HEK293 (cell line): ENCODE measurements around the gene ZNF653.

ENCODE experiments used
- CTCF ChIA-PET: fragments of 350-600 bp; formaldehyde crosslinking; extraction: SDS; loops from one replicate; lab custom pipeline; 2021; ENCODE audit warnings: antibody characterized with exemption; lab: Yijun Ruan, JAX
- POLR2A ChIA-PET: fragments of 300-600 bp; formaldehyde crosslinking; extraction: SDS; loops from one replicate; lab custom pipeline; 2020; ENCODE audit warnings: antibody characterized with exemption, inconsistent platforms; lab: Yijun Ruan, JAX
- H3K27ac ChIP-seq: fragments of 200-500 bp; sonication (Bioruptor generic); 2 replicates; pipeline ENCODE4 v1.5.1; 2014; ENCODE audit warnings: low read depth, low read length, control low read depth, inconsistent platforms; ENCODE audit errors: extremely low read depth
- H3K36me3 ChIP-seq, 2 experiments: fragments of 200-500 bp in 1 of 2; sonication (Bioruptor generic) in 1 of 2; 1 replicate in 1 of 2; 2 replicates in 1 of 2; pipeline ENCODE4 v1.5.1; 2014 to 2017; ENCODE audit warnings: inconsistent platforms in 2 of 2, low read length in 2 of 2; ENCODE audit not compliant: control insufficient read depth in 2 of 2, insufficient read depth in 1 of 2
- H3K4me1 ChIP-seq: fragments of 200-500 bp; sonication (Bioruptor generic); 2 replicates; pipeline ENCODE4 v1.5.1; 2014; ENCODE audit warnings: mild to moderate bottlenecking, low read length, inconsistent platforms; ENCODE audit not compliant: control insufficient read depth, insufficient read depth
- H3K4me3 ChIP-seq: 2 replicates; pipeline ENCODE4 v1.5.1; 2011; ENCODE audit warnings: low read depth, mild to moderate bottlenecking, control low read depth, low read length, moderate library complexity
- H3K9me3 ChIP-seq: fragments of 200-500 bp; sonication (Bioruptor generic); 2 replicates; pipeline ENCODE4 v1.5.1; 2014; ENCODE audit warnings: low read depth, low read length, inconsistent platforms; ENCODE audit not compliant: control insufficient read depth, insufficient read depth
- HOXD13 ChIP-seq: sonication (generic); formaldehyde crosslinking; IDR thresholded peaks from 2 replicates; pipeline ENCODE4 v1.8.0; 2022; ENCODE audit warnings: missing genetic modification reagents, borderline replicate concordance
- KLF10 ChIP-seq: fragments of 450-650 bp; IDR thresholded peaks from 2 replicates; pipeline ENCODE4 v1.5.1; 2018; ENCODE audit warnings: missing biosample characterization, mild to moderate bottlenecking, missing genetic modification characterization
- SP2 ChIP-seq: fragments of 450-650 bp; formaldehyde crosslinking; IDR thresholded peaks from 2 replicates; pipeline ENCODE4 v1.5.1; 2016; ENCODE audit warnings: missing biosample characterization, missing genetic modification characterization
- SP3 ChIP-seq: fragments of 450-650 bp; formaldehyde crosslinking; IDR thresholded peaks from 2 replicates; pipeline ENCODE4 v1.5.1; 2016; ENCODE audit warnings: missing biosample characterization, missing genetic modification characterization
- SP7 ChIP-seq: fragments of 450-650 bp; formaldehyde crosslinking; IDR thresholded peaks from 2 replicates; pipeline ENCODE4 v1.5.1; 2016; ENCODE audit warnings: missing biosample characterization, missing genetic modification characterization
- ZNF112 ChIP-seq: fragments of 450-650 bp; formaldehyde crosslinking; IDR thresholded peaks from 2 replicates; pipeline ENCODE4 v1.5.0; 2017; ENCODE audit warnings: missing biosample characterization, missing genetic modification characterization
- ZNF121 ChIP-seq: fragments of 450-650 bp; formaldehyde crosslinking; IDR thresholded peaks from 2 replicates; pipeline ENCODE4 v1.5.1; 2016; ENCODE audit warnings: missing biosample characterization, missing genetic modification characterization
- ZNF138 ChIP-seq: fragments of 450-650 bp; formaldehyde crosslinking; IDR thresholded peaks from 2 replicates; pipeline ENCODE4 v1.5.1; 2016; ENCODE audit warnings: missing biosample characterization, missing genetic modification characterization, borderline replicate concordance
- ZNF157 ChIP-seq: fragments of 450-650 bp; formaldehyde crosslinking; IDR thresholded peaks from 2 replicates; pipeline ENCODE4 v1.5.1; 2016; ENCODE audit warnings: missing biosample characterization, missing genetic modification characterization
- ZNF16 ChIP-seq: fragments of 450-650 bp; formaldehyde crosslinking; IDR thresholded peaks from 2 replicates; pipeline ENCODE4 v1.5.1; 2016; ENCODE audit warnings: low read depth, missing biosample characterization, missing genetic modification characterization
- ZNF2 ChIP-seq: fragments of 450-650 bp; formaldehyde crosslinking; IDR thresholded peaks from 2 replicates; pipeline ENCODE4 v1.5.1; 2016; ENCODE audit warnings: missing biosample characterization, missing genetic modification characterization
- ZNF280D ChIP-seq: fragments of 450-650 bp; formaldehyde crosslinking; IDR thresholded peaks from 2 replicates; pipeline ENCODE4 v1.5.1; 2016; ENCODE audit warnings: missing biosample characterization, missing genetic modification characterization
- ZNF311 ChIP-seq: fragments of 450-650 bp; formaldehyde crosslinking; IDR thresholded peaks from 2 replicates; pipeline ENCODE4 v1.5.1; 2017; ENCODE audit warnings: missing biosample characterization, missing genetic modification characterization, borderline replicate concordance
- ZNF366 ChIP-seq: fragments of 450-650 bp; formaldehyde crosslinking; conservative IDR thresholded peaks from 2 replicates; pipeline ENCODE4 v1.5.1; 2016; ENCODE audit warnings: missing biosample characterization, missing genetic modification characterization
- ZNF394 ChIP-seq: fragments of 450-650 bp; formaldehyde crosslinking; IDR thresholded peaks from 2 replicates; pipeline ENCODE4 v1.5.1; 2016; ENCODE audit warnings: missing biosample characterization, missing genetic modification characterization, mild to moderate bottlenecking, moderate library complexity, borderline replicate concordance
- ZNF426 ChIP-seq: fragments of 450-650 bp; formaldehyde crosslinking; IDR thresholded peaks from 2 replicates; pipeline ENCODE4 v1.5.1; 2017; ENCODE audit warnings: missing biosample characterization, missing genetic modification characterization, mild to moderate bottlenecking, inconsistent platforms, moderate library complexity
- ZNF580 ChIP-seq: fragments of 450-650 bp; formaldehyde crosslinking; IDR thresholded peaks from 2 replicates; pipeline ENCODE4 v1.5.1; 2016; ENCODE audit warnings: missing biosample characterization, missing genetic modification characterization
- ZNF610 ChIP-seq: fragments of 450-650 bp; formaldehyde crosslinking; IDR thresholded peaks from 2 replicates; pipeline ENCODE4 v1.5.1; 2016; ENCODE audit warnings: missing biosample characterization, missing genetic modification characterization, borderline replicate concordance
- ZNF621 ChIP-seq: fragments of 450-650 bp; formaldehyde crosslinking; IDR thresholded peaks from 2 replicates; pipeline ENCODE4 v1.5.1; 2017; ENCODE audit warnings: missing biosample characterization, missing genetic modification characterization
- ZNF747 ChIP-seq: fragments of 450-650 bp; formaldehyde crosslinking; IDR thresholded peaks from 2 replicates; pipeline ENCODE4 v1.5.1; 2016; ENCODE audit warnings: missing biosample characterization, missing genetic modification characterization
- ZNF768 ChIP-seq: fragments of 450-650 bp; formaldehyde crosslinking; IDR thresholded peaks from 2 replicates; pipeline ENCODE4 v1.5.1; 2018; ENCODE audit warnings: missing biosample characterization, mild to moderate bottlenecking, missing genetic modification characterization
- ZNF792 ChIP-seq: fragments of 450-650 bp; formaldehyde crosslinking; IDR thresholded peaks from 2 replicates; pipeline ENCODE4 v1.5.1; 2016; ENCODE audit warnings: missing biosample characterization, missing genetic modification characterization
- ZSCAN4 ChIP-seq: fragments of 450-650 bp; formaldehyde crosslinking; IDR thresholded peaks from 2 replicates; pipeline ENCODE4 v1.5.1; 2017; ENCODE audit warnings: missing biosample characterization, missing genetic modification characterization
- ZXDB ChIP-seq: fragments of 450-650 bp; formaldehyde crosslinking; IDR thresholded peaks from 2 replicates; pipeline ENCODE4 v1.5.1; 2016; ENCODE audit warnings: missing biosample characterization, missing genetic modification characterization
- TF ChIP-seq, protein P1 (sequence below): fragments of 450-650 bp; formaldehyde crosslinking; IDR thresholded peaks from 2 replicates; pipeline ENCODE4 v1.5.0; 2017; ENCODE audit warnings: missing biosample characterization, missing genetic modification characterization, borderline replicate concordance
- TF ChIP-seq, protein P2 (sequence below): fragments of 450-650 bp; formaldehyde crosslinking; IDR thresholded peaks from 2 replicates; pipeline ENCODE4 v1.5.1; 2016; ENCODE audit warnings: missing biosample characterization, missing genetic modification characterization

ZNF653 gene

GRCh38 chr19:11463391-11463790 is 42.2 kb downstream of the ZNF653 start (continued):
- TF ChIP-seq ZXDB: no peak

DNA sequence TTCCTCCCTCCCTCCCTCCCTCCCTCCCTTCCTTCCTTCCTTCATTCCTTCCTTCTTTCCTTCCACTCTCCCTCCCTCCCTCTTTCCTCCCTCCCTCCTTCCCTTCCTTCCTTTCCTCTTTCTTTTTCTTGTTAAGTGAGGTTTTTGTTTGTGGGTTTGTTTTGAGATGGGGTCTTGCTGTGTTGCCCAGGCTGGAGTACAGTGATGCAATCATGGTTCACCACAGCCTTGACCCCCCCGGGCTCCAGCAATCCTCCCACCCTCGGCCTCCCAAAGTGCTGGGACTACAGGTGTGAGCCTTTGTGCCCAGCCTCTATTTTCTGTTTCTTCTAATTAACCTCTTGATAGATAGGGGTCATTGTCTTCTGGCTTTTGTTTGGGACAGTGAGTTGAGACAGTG is 44.2 kb downstream of the ZNF653 start:
- Histone ChIP-seq H3K9me3 (no peaks in the 10 kb centered on the region), H3K36me3 (no peaks in the 10 kb centered on the region)
- POLR2A ChIA-PET: no interaction called here
- TF ChIP-seq ZNF610: no peak
- TF ChIP-seq ZNF121 (tag by site-specific recombination): peak; percentile 73
- TF ChIP-seq ZNF426: no peak
- TF ChIP-seq ZNF366 (tag by site-specific recombination): peak; percentile 46
- TF ChIP-seq, protein P1, sequence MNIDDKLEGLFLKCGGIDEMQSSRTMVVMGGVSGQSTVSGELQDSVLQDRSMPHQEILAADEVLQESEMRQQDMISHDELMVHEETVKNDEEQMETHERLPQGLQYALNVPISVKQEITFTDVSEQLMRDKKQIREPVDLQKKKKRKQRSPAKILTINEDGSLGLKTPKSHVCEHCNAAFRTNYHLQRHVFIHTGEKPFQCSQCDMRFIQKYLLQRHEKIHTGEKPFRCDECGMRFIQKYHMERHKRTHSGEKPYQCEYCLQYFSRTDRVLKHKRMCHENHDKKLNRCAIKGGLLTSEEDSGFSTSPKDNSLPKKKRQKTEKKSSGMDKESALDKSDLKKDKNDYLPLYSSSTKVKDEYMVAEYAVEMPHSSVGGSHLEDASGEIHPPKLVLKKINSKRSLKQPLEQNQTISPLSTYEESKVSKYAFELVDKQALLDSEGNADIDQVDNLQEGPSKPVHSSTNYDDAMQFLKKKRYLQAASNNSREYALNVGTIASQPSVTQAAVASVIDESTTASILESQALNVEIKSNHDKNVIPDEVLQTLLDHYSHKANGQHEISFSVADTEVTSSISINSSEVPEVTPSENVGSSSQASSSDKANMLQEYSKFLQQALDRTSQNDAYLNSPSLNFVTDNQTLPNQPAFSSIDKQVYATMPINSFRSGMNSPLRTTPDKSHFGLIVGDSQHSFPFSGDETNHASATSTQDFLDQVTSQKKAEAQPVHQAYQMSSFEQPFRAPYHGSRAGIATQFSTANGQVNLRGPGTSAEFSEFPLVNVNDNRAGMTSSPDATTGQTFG (tag by site-specific recombination): no peak
- no peak for TF ChIP-seq ZSCAN4 (tag by site-specific recombination)
- TF ChIP-seq ZNF394 (tag by site-specific recombination): no peak
- TF ChIP-seq ZNF138 (tag by site-specific recombination): no peak
- TF ChIP-seq ZNF621 (tag by site-specific recombination): no peak
- no peak for TF ChIP-seq HOXD13 (CRISPR knock-in tag)
- no peak for TF ChIP-seq ZNF311 (tag by site-specific recombination)
- TF ChIP-seq, all 188 proteins: peak for 2
- CTCF ChIA-PET: no interaction called here
- H3K4me3 ChIP-seq: no peak overlapping the region
- H3K27ac ChIP-seq: no peak overlapping the region
- H3K4me1 ChIP-seq: no peaks in the 10 kb centered on the region

DNA sequence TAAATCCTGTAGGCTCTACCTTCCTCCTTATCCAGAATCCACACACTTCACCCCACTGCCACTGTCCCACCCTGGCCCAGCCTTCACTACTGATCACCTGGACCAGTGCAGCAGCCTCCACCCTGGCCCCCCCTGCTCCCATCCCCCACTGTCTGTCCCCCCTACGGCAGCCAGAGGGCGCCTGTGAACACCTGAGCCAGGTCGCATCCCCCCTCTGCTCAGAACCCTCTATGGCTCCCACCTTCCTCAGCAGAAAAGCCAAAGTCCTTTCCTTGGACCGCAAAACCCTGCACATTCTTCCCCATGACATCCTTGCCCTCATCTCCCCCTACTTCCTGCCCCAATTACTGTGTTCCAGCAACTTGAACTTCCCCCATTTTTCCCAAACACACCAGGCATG is 45.4 kb downstream of the ZNF653 start:
- CTCF ChIA-PET: interaction anchor here (0.6 to 1.4 kb wide), 4 partner anchors 17 to 100 kb away, joined by 3 to 5 read pairs (median 4); no protein-coding TSS in a partner anchor
- POLR2A ChIA-PET: no interaction called here
- Histone ChIP-seq H3K9me3 (no peaks in the 10 kb centered on the region), H3K4me1 (no peaks in the 10 kb centered on the region), H3K36me3 (no peaks in the 10 kb centered on the region), H3K4me3 (no peak overlapping the region), H3K27ac (no peak overlapping the region)
- TF ChIP-seq ZNF280D (tag by site-specific recombination): 0 out of 2 replicates have a peak, but pooled peaks have one; percentile 21
- no peak for TF ChIP-seq KLF10 (tag by site-specific recombination)
- TF ChIP-seq SP7 (tag by site-specific recombination): 0 out of 2 replicates have a peak, but pooled peaks have one; percentile 13
- no peak for TF ChIP-seq ZNF157 (tag by site-specific recombination)
- TF ChIP-seq ZNF580 (tag by site-specific recombination): peak; percentile 71
- no peak for TF ChIP-seq ZNF792 (tag by site-specific recombination)
- peak; percentile 96 for TF ChIP-seq ZNF16
- 0 out of 2 replicates have a peak, but pooled peaks have one; percentile 12 for TF ChIP-seq SP3 (tag by site-specific recombination)
- TF ChIP-seq ZNF112: no peak
- 0 out of 2 replicates have a peak, but pooled peaks have one; percentile 18 for TF ChIP-seq ZNF2
- TF ChIP-seq SP2 (tag by site-specific recombination): no peak
- TF ChIP-seq ZNF747 (tag by site-specific recombination): no peak
- no peak for TF ChIP-seq ZNF768
- TF ChIP-seq, protein P2, sequence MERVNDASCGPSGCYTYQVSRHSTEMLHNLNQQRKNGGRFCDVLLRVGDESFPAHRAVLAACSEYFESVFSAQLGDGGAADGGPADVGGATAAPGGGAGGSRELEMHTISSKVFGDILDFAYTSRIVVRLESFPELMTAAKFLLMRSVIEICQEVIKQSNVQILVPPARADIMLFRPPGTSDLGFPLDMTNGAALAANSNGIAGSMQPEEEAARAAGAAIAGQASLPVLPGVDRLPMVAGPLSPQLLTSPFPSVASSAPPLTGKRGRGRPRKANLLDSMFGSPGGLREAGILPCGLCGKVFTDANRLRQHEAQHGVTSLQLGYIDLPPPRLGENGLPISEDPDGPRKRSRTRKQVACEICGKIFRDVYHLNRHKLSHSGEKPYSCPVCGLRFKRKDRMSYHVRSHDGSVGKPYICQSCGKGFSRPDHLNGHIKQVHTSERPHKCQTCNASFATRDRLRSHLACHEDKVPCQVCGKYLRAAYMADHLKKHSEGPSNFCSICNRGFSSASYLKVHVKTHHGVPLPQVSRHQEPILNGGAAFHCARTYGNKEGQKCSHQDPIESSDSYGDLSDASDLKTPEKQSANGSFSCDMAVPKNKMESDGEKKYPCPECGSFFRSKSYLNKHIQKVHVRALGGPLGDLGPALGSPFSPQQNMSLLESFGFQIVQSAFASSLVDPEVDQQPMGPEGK (tag by site-specific recombination): peak; percentile 49; the same call in 1 of the 2 replicates
